Neuronal stem cell (in vitro differentiated cells): ENCODE measurements around the gene PISD.

Source experiments
- DNase-seq: peaks from one replicate; pipeline ENCODE4 v3.0.0-alpha.2; 2013; ENCODE audit warnings: low spot score
- H2AFZ ChIP-seq: one replicate; pipeline ENCODE4 v1.6.1; 2013; ENCODE audit warnings: mild to moderate bottlenecking, low read length, inconsistent platforms
- H2AK5ac ChIP-seq: 2 replicates; pipeline ENCODE4 v1.6.1; 2013; ENCODE audit warnings: low read depth, mild to moderate bottlenecking, inconsistent platforms, low read length, moderate library complexity, mixed read lengths
- H2BK120ac ChIP-seq: 2 replicates; pipeline ENCODE4 v1.6.1; 2013; ENCODE audit warnings: low read depth, mild to moderate bottlenecking, inconsistent platforms, low read length, moderate library complexity, mixed read lengths
- H2BK12ac ChIP-seq: one replicate; pipeline ENCODE4 v1.6.1; 2013; ENCODE audit warnings: low read length, inconsistent platforms
- H2BK15ac ChIP-seq: 2 replicates; pipeline ENCODE4 v1.6.1; 2013; ENCODE audit warnings: mild to moderate bottlenecking, low read length, inconsistent platforms, mixed read lengths
- H2BK5ac ChIP-seq: one replicate; pipeline ENCODE4 v1.6.1; 2013; ENCODE audit warnings: inconsistent platforms, mild to moderate bottlenecking, low read length, moderate library complexity
- H3K14ac ChIP-seq: one replicate; pipeline ENCODE4 v1.6.1; 2013; ENCODE audit warnings: low read length, inconsistent platforms
- H3K18ac ChIP-seq: 2 replicates; pipeline ENCODE4 v1.6.1; 2013; ENCODE audit warnings: low read length, inconsistent platforms
- H3K23ac ChIP-seq: 2 replicates; pipeline ENCODE4 v1.6.1; 2013; ENCODE audit warnings: low read depth, mild to moderate bottlenecking, mixed read lengths, low read length, inconsistent platforms; ENCODE audit not compliant: poor library complexity
- H3K27ac ChIP-seq: replicated peaks from 3 replicates; pipeline ENCODE4 v1.5.1; 2013; ENCODE audit warnings: low read length, inconsistent platforms
- H3K27me3 ChIP-seq, 3 experiments: 2 replicates each; pipeline ENCODE4 v1.6.1; 2013; ENCODE audit warnings: low read length in 3 of 3, mild to moderate bottlenecking in 2 of 3, inconsistent platforms in 1 of 3, low read depth in 1 of 3, mixed read lengths in 1 of 3, moderate library complexity in 1 of 3; ENCODE audit not compliant: control insufficient read depth in 3 of 3, insufficient read depth in 3 of 3
- H3K36me3 ChIP-seq, 2 donors: replicated peaks in 1 of 2; 2 replicates each; pipeline ENCODE4 v1.6.1; 2013; ENCODE audit warnings: low read length in 2 of 2; ENCODE audit not compliant: control insufficient read depth in 2 of 2, insufficient read depth in 2 of 2
- H3K4ac ChIP-seq: 2 replicates; pipeline ENCODE4 v1.6.1; 2013; ENCODE audit warnings: inconsistent platforms, mild to moderate bottlenecking, low read length, moderate library complexity
- H3K4me1 ChIP-seq, 2 donors: 1 replicate in 1 of 2; 2 replicates in 1 of 2; pipeline ENCODE4 v1.6.1; 2013; ENCODE audit warnings: low read length in 2 of 2, low read depth in 1 of 2; ENCODE audit not compliant: control insufficient read depth in 2 of 2, insufficient read depth in 1 of 2
- H3K4me2 ChIP-seq: one replicate; pipeline ENCODE4 v1.6.1; 2013; ENCODE audit warnings: mild to moderate bottlenecking, low read length, inconsistent platforms; ENCODE audit not compliant: insufficient read depth, poor library complexity, severe bottlenecking
- H3K4me3 ChIP-seq, 2 donors: 2 replicates each; pipeline ENCODE4 v1.5.1; 2013; ENCODE audit warnings: low read length in 2 of 2, mild to moderate bottlenecking in 2 of 2, inconsistent platforms in 1 of 2, moderate library complexity in 1 of 2
- H3K79me1 ChIP-seq: one replicate; pipeline ENCODE4 v1.6.1; 2013; ENCODE audit warnings: low read depth, mild to moderate bottlenecking, inconsistent platforms, low read length, moderate library complexity
- H3K9ac ChIP-seq: one replicate; pipeline ENCODE4 v1.6.1; 2013; ENCODE audit warnings: mild to moderate bottlenecking, low read depth, low read length, inconsistent platforms; ENCODE audit not compliant: poor library complexity
- H3K9me3 ChIP-seq, 2 donors: replicated peaks in 1 of 2; 2 replicates each; pipeline versions ENCODE3 to v1.6.1; 2013; ENCODE audit warnings: low read length in 2 of 2, mild to moderate bottlenecking in 2 of 2, inconsistent platforms in 1 of 2, low read depth in 1 of 2, mixed read lengths in 1 of 2, moderate library complexity in 1 of 2; ENCODE audit not compliant: control insufficient read depth in 2 of 2, insufficient read depth in 1 of 2
- H4K8ac ChIP-seq: one replicate; pipeline ENCODE4 v1.6.1; 2013; ENCODE audit warnings: low read depth, mild to moderate bottlenecking, inconsistent platforms, low read length, moderate library complexity
- H4K91ac ChIP-seq: one replicate; pipeline ENCODE4 v1.6.1; 2013; ENCODE audit warnings: low read length, low read depth, mild to moderate bottlenecking, inconsistent platforms; ENCODE audit not compliant: poor library complexity
- WGBS, 2 donors: extraction: QIAGEN DNeasy Blood & Tissue Kit; methylation state at CpG; one replicate each; pipeline ENCODE4 v1.1.7; 2013; ENCODE audit warnings: missing lambda C conversion rate in 2 of 2, mixed read lengths in 1 of 2; ENCODE audit not compliant: insufficient read length in 2 of 2, insufficient replicate concordance in 1 of 2; ENCODE audit errors: extremely low coverage in 2 of 2; 5-methylcytosine and 5-hydroxymethylcytosine counted together

The PISD gene

GRCh38 chr22:31579835-31580242, 82.2 kb downstream of the PISD start:
- Histone ChIP-seq H3K27me3 (no peaks in the 10 kb centered on the region), H3K27ac (no peak overlapping the region), H3K23ac (no peak overlapping the region), H3K79me1 (no peaks in the 10 kb centered on the region), H2BK12ac (no peak overlapping the region), H3K4me3 (no peak overlapping the region), H2BK15ac (no peak overlapping the region), H3K18ac (no peak overlapping the region), H3K4me2 (no peak overlapping the region), H3K4ac (no peak overlapping the region), H3K14ac (no peak overlapping the region), H4K8ac (no peak overlapping the region), H4K91ac (no peak overlapping the region), H3K36me3 (peaks cover 3 to 58% of the 10 kb centered on the region in 2 donors), H2AFZ (no peak overlapping the region), H3K9ac (no peak overlapping the region), H2BK5ac (no peak overlapping the region), H2BK120ac (no peak overlapping the region), H2AK5ac (no peak overlapping the region), H3K4me1 (no peaks in the 10 kb centered on the region), H3K9me3 (no peaks in the 10 kb centered on the region)
- WGBS, 2 donors, result no CpG with 5 or more reads among the region's 1 CpG
- DNase-seq, result no peak

GRCh38 chr22:31578171-31578570, 83.8 kb downstream of the PISD start:
- Histone ChIP-seq H3K27ac (no peak overlapping the region), H2BK15ac (no peak overlapping the region), H3K9ac (no peak overlapping the region), H2BK5ac (no peak overlapping the region), H4K91ac (no peak overlapping the region), H3K4me2 (no peak overlapping the region), H2BK12ac (no peak overlapping the region), H3K4me1 (no peaks in the 10 kb centered on the region), H3K18ac (no peak overlapping the region), H3K4me3 (no peak overlapping the region), H3K36me3 (peaks cover 5 to 58% of the 10 kb centered on the region in 2 donors), H3K4ac (no peak overlapping the region), H4K8ac (no peak overlapping the region), H3K9me3 (no peaks in the 10 kb centered on the region), H2AK5ac (no peak overlapping the region), H3K27me3 (no peaks in the 10 kb centered on the region), H3K23ac (no peak overlapping the region), H2AFZ (no peak overlapping the region), H3K14ac (no peak overlapping the region), H2BK120ac (no peak overlapping the region), H3K79me1 (no peaks in the 10 kb centered on the region)
- no peak for DNase-seq
- no CpG with 5 or more reads among the region's 5 CpGs for WGBS, 2 donors

- H2AK5ac ChIP-seq, result no peak overlapping the region
- no peak overlapping the region for H3K4me3 ChIP-seq
- H4K8ac ChIP-seq, result no peak overlapping the region
- no peak overlapping the region for H3K4ac ChIP-seq
- peaks cover 5 to 63% of the 10 kb centered on the region in 2 donors for H3K36me3 ChIP-seq
- no peaks in the 10 kb centered on the region for H3K27me3 ChIP-seq
- no peak overlapping the region for H3K9ac ChIP-seq
- no peak for DNase-seq
- no peak overlapping the region for H2AFZ ChIP-seq
- H3K4me1 ChIP-seq, result no peaks in the 10 kb centered on the region
- H3K79me1 ChIP-seq, result no peaks in the 10 kb centered on the region
- no peak overlapping the region for H3K27ac ChIP-seq
- no CpG with 5 or more reads among the region's 5 CpGs for WGBS, 2 donors
- no peak overlapping the region for H3K14ac ChIP-seq
- no peak overlapping the region for H2BK15ac ChIP-seq
- H3K18ac ChIP-seq, result no peak overlapping the region
- no peak overlapping the region for H2BK12ac ChIP-seq
- H3K9me3 ChIP-seq, result no peaks in the 10 kb centered on the region
- no peak overlapping the region for H3K4me2 ChIP-seq
- H3K23ac ChIP-seq, result no peak overlapping the region
- H2BK5ac ChIP-seq, result no peak overlapping the region
- no peak overlapping the region for H4K91ac ChIP-seq
- no peak overlapping the region for H2BK120ac ChIP-seq
Measured at GRCh38 chr22:31577711-31578110, 84.3 kb downstream of the PISD start.

GRCh38 chr22:31575190-31575589, 86.8 kb downstream of the PISD start:
- Histone ChIP-seq H3K23ac (no peak overlapping the region), H2AK5ac (no peak overlapping the region), H3K27ac (no peak overlapping the region), H3K4me1 (no peaks in the 10 kb centered on the region), H2BK5ac (no peak overlapping the region), H3K4me2 (no peak overlapping the region), H3K4me3 (no peak overlapping the region), H3K36me3 (peaks cover 5 to 66% of the 10 kb centered on the region in 2 donors), H2BK12ac (no peak overlapping the region), H3K79me1 (no peaks in the 10 kb centered on the region), H4K8ac (no peak overlapping the region), H3K9me3 (no peaks in the 10 kb centered on the region), H3K9ac (no peak overlapping the region), H2BK120ac (no peak overlapping the region), H3K4ac (no peak overlapping the region), H3K18ac (no peak overlapping the region), H3K27me3 (no peaks in the 10 kb centered on the region), H4K91ac (no peak overlapping the region), H3K14ac (no peak overlapping the region), H2AFZ (no peak overlapping the region), H2BK15ac (no peak overlapping the region)
- no CpG with 5 or more reads among the region's 8 CpGs for WGBS, 2 donors
- DNase-seq, result no peak
